Ishikawa (cell line): Measurements from ENCODE around the gene C2CD4B.

Source experiments
- CEBPB ChIP-seq: IDR thresholded peaks from 2 replicates; pipeline ENCODE4 v1.6.1; 2012
- CREB1 ChIP-seq: IDR thresholded peaks from 2 replicates; pipeline ENCODE4 v1.6.1; 2012; ENCODE audit warnings: low read depth
- EGR1 ChIP-seq: IDR thresholded peaks from 2 replicates; pipeline ENCODE4 v1.6.1; 2012
- EP300 ChIP-seq: IDR thresholded peaks from 2 replicates; pipeline ENCODE4 v1.6.1; 2012; ENCODE audit warnings: borderline replicate concordance
- FOXM1 ChIP-seq: IDR thresholded peaks from 2 replicates; pipeline ENCODE4 v1.6.1; 2012; ENCODE audit warnings: low read depth, borderline replicate concordance
- NFIC ChIP-seq: IDR thresholded peaks from 2 replicates; pipeline ENCODE4 v1.6.1; 2012
- RAD21 ChIP-seq: IDR thresholded peaks from 2 replicates; pipeline ENCODE4 v1.6.1; 2012; ENCODE audit warnings: low read depth
- REST ChIP-seq: IDR thresholded peaks from 2 replicates; pipeline ENCODE4 v1.6.1; 2012; ENCODE audit warnings: low read depth, mild to moderate bottlenecking
- TAF1 ChIP-seq: IDR thresholded peaks from 2 replicates; pipeline ENCODE4 v1.6.1; 2012; ENCODE audit warnings: low read depth, mild to moderate bottlenecking
- TCF12 ChIP-seq: IDR thresholded peaks from 2 replicates; pipeline ENCODE4 v1.6.1; 2012; ENCODE audit warnings: low read depth
- TEAD4 ChIP-seq: IDR thresholded peaks from 2 replicates; pipeline ENCODE4 v1.6.1; 2012
- YY1 ChIP-seq: IDR thresholded peaks from 2 replicates; pipeline ENCODE4 v1.6.1; 2012; ENCODE audit warnings: low read depth
- ZBTB7A ChIP-seq: IDR thresholded peaks from 2 replicates; pipeline ENCODE4 v1.6.1; 2012; ENCODE audit warnings: low read depth
- TF ChIP-seq, protein P1 (sequence below): IDR thresholded peaks from 2 replicates; pipeline ENCODE4 v1.6.1; 2012
- TF ChIP-seq, protein P2 (sequence below): IDR thresholded peaks from 2 replicates; pipeline ENCODE4 v1.6.1; 2012

The C2CD4B gene

GRCh38 chr15:62164014-62164395, 1.1 kb downstream of the C2CD4B start:
- TF ChIP-seq YY1, result no peak
- TF ChIP-seq RAD21, result no peak
- no peak for TF ChIP-seq CREB1
- no peak for TF ChIP-seq EGR1
- TF ChIP-seq, protein P1, sequence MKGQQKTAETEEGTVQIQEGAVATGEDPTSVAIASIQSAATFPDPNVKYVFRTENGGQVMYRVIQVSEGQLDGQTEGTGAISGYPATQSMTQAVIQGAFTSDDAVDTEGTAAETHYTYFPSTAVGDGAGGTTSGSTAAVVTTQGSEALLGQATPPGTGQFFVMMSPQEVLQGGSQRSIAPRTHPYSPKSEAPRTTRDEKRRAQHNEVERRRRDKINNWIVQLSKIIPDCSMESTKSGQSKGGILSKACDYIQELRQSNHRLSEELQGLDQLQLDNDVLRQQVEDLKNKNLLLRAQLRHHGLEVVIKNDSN, result no peak
- TF ChIP-seq CEBPB, result no peak

DNA sequence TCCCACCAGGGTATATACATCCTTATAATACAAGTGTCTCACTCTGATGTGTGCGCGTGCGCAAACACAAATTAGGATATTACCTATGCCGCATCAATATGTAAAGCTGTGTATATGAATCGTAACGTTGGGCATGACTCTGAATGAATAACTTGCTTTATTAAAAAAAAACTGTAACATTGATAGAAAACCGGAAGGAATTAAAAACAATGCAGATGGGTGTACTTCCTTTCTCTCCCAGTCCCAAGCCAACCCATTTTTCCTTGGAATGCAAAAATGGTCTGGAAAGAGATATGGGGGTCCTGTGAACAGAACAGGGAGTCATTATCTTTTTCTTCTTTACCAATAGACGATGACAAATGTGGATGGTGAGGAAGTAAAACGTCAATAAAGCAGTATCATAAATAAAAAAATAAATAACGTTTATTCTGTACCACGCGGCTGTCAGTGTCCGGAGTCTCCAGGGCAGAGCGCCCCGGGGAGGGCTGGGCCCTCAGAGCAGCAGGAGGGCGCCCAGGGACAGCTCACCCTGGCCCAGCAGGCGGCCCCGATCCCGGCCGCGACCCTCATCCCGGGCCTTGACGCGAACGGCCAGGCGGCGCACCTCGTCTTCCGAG, 1.6 kb downstream of the C2CD4B start:
- TF ChIP-seq RAD21 (no peak), REST (no peak), EP300 (no peak), YY1 (no peak), TCF12 (no peak), CEBPB (no peak), CREB1 (no peak), FOXM1 (no peak), ZBTB7A (no peak), EGR1 (no peak), NFIC (no peak)
- TF ChIP-seq, protein P2, sequence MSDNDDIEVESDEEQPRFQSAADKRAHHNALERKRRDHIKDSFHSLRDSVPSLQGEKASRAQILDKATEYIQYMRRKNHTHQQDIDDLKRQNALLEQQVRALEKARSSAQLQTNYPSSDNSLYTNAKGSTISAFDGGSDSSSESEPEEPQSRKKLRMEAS, result no peak

DNA sequence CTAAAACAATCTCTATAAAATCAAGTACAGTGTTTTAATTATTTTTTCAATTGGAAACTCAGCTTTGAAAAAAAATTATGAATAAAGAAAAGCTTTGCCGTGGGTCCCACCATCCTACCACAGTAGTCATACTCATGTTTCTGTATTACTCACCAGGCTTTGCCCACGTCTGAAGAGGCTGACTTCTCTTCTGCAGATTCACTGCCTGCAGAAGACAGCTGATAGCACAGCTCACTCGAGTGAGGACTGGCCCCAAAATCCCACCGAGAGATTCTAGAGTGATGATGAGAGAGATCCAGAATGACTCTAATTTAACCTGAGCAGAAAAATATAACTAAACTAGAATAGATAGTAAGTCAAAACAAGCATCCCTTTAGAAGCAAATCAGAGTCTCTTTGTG, 11.9 kb downstream of the C2CD4B start:
- TF ChIP-seq, protein P2, result no peak
- TF ChIP-seq ZBTB7A, result no peak

GRCh38 chr15:62150445-62150844, 14.6 kb downstream of the C2CD4B start:
- TF ChIP-seq, protein P2, result no peak
- TF ChIP-seq EGR1 (no peak), EP300 (no peak), NFIC (no peak), ZBTB7A (no peak), TCF12 (no peak), CREB1 (no peak), YY1 (no peak), CEBPB (no peak), REST (no peak)
- TF ChIP-seq, protein P1, result no peak

DNA sequence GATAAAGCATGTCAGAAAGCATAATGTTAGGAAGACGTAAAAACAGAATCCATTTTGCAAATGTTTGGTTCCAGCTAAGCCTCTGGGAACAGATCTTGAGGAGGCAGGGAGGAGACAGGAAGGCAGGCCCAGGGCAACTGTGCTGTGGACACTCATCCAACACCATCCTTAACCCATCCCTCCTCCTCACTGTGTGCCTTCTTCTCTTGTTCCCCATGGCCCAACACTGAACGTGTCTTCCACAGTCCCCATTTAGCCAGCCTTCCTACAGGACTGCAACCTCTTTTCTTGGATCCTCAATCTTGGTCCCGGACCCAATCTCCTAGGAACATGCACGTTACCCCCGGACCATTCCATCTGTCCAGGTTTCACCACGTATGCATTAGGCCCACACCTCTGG, 15.4 kb downstream of the C2CD4B start:
- TF ChIP-seq CEBPB (no peak), EP300 (no peak), CREB1 (no peak), REST (no peak), ZBTB7A (no peak), YY1 (no peak), FOXM1 (no peak), RAD21 (no peak), NFIC (no peak), TEAD4 (no peak), TAF1 (no peak), EGR1 (no peak), TCF12 (no peak)
- TF ChIP-seq, protein P1, result no peak
- TF ChIP-seq, protein P2, result no peak
